Measurements from ENCODE around the gene CP. TPM values are rescaled to one million over a fixed set of nuclear protein-coding genes. Genes with fewer than 3 reads are reported as not detected.

CP gene
- polyA plus RNA-seq, 3 donors, result 0.04 TPM; not detected in 2

GRCh38 chr3:149266736-149267135 lies 45.1 kb upstream of the CP start:
- Histone ChIP-seq H3K4me1 (ENCODE audit: control insufficient read depth in 1 of 2, insufficient read depth in 2 of 2, low read length in 2 of 2) (no peaks in the 10 kb centered on the region), H3K4me2 (replicated peaks; ENCODE audit: extremely low read depth, low read length, poor library complexity, severe bottlenecking) (no peak overlapping the region), H3K79me2 (ENCODE audit: insufficient read depth, low read length) (no peaks in the 10 kb centered on the region), H3K36me3 (replicated peaks in 1 of 2; ENCODE audit: control insufficient read depth in 1 of 2, insufficient read depth in 2 of 2, low read length in 2 of 2) (no peaks in the 10 kb centered on the region), H3K27ac (ENCODE audit: low read depth in 1 of 2, low read length in 2 of 2) (no peak overlapping the region), H3K9ac (ENCODE audit: insufficient read depth, low read length, poor library complexity, severe bottlenecking) (no peak overlapping the region), H4K20me1 (ENCODE audit: insufficient read depth, low read length) (no peaks in the 10 kb centered on the region), H3K27me3 (ENCODE audit: control insufficient read depth in 2 of 2, insufficient read depth in 2 of 2, low read length in 2 of 2) (no peaks in the 10 kb centered on the region), H3K9me3 (replicated peaks in 1 of 2; ENCODE audit: control insufficient read depth in 1 of 2, insufficient read depth in 1 of 2, low read length in 2 of 2) (no peaks in the 10 kb centered on the region), H2AFZ (ENCODE audit: insufficient read depth, low read depth, low read length, poor library complexity, severe bottlenecking) (no peak overlapping the region), H3K4me3 (replicated peaks in 1 of 3; ENCODE audit: low read depth in 2 of 3, low read length in 3 of 3) (no peak overlapping the region)
- Mint-ChIP-seq H3K4me1 (no peaks in the 10 kb centered on the region), H3K9me3 (no peaks in the 10 kb centered on the region), H3K36me3 (no peaks in the 10 kb centered on the region), H3K4me3 (no peak overlapping the region), H3K27ac (no peak overlapping the region), H3K27me3 (ENCODE audit: low read depth in 3 of 3) (peaks cover 0 to 2% (median 0%) of the 10 kb centered on the region in 3 donors)
- no peak for TF ChIP-seq CTCF (IDR thresholded peaks at IDR 0.05)
- DNase-seq, result no peak
- intact Hi-C loops (cut with micrococcal nuclease), result no loop called here

- Histone ChIP-seq H2AFZ (ENCODE audit: insufficient read depth, low read depth, low read length, poor library complexity, severe bottlenecking) (no peak overlapping the region), H3K79me2 (ENCODE audit: insufficient read depth, low read length) (no peaks in the 10 kb centered on the region), H3K36me3 (replicated peaks in 1 of 2; ENCODE audit: control insufficient read depth in 1 of 2, insufficient read depth in 2 of 2, low read length in 2 of 2) (no peaks in the 10 kb centered on the region), H3K4me2 (replicated peaks; ENCODE audit: extremely low read depth, low read length, poor library complexity, severe bottlenecking) (no peak overlapping the region), H3K4me3 (replicated peaks in 1 of 3; ENCODE audit: low read depth in 2 of 3, low read length in 3 of 3) (no peak overlapping the region), H3K4me1 (ENCODE audit: control insufficient read depth in 1 of 2, insufficient read depth in 2 of 2, low read length in 2 of 2) (no peaks in the 10 kb centered on the region), H3K27ac (ENCODE audit: low read depth in 1 of 2, low read length in 2 of 2) (no peak overlapping the region), H3K27me3 (ENCODE audit: control insufficient read depth in 2 of 2, insufficient read depth in 2 of 2, low read length in 2 of 2) (no peaks in the 10 kb centered on the region), H3K9ac (ENCODE audit: insufficient read depth, low read length, poor library complexity, severe bottlenecking) (no peak overlapping the region), H3K9me3 (replicated peaks in 1 of 2; ENCODE audit: control insufficient read depth in 1 of 2, insufficient read depth in 1 of 2, low read length in 2 of 2) (no peaks in the 10 kb centered on the region), H4K20me1 (ENCODE audit: insufficient read depth, low read length) (no peaks in the 10 kb centered on the region)
- H3K27me3 Mint-ChIP-seq (ENCODE audit: low read depth in 3 of 3), result peaks cover 0 to 2% (median 0%) of the 10 kb centered on the region in 3 donors
- no peak for TF ChIP-seq CTCF (IDR thresholded peaks at IDR 0.05)
- no peaks in the 10 kb centered on the region for H3K9me3 Mint-ChIP-seq
- H3K4me3 Mint-ChIP-seq, result no peak overlapping the region
- no peaks in the 10 kb centered on the region for H3K36me3 Mint-ChIP-seq
- no peak overlapping the region for H3K27ac Mint-ChIP-seq
- intact Hi-C loops (cut with micrococcal nuclease), result no loop called here
- H3K4me1 Mint-ChIP-seq, result peaks cover 2% of the 10 kb centered on the region
- no CpG with 5 or more reads among the region's 1 CpG for whole genome bisulfite sequencing (ENCODE audit: insufficient coverage)
- DNase-seq, result no peak
Measured at GRCh38 chr3:149263856-149264255, 42.2 kb upstream of the CP start.

All from CD14-positive monocyte (primary cell).